HUES48 (cell line): ENCODE data around the gene CATSPER1.
A peak's percentile ranks its signal among the peaks of the same experiment; 100 is the strongest.

Experiments used
- H3K27ac ChIP-seq: one replicate; pipeline ENCODE4 v1.7.0; 2013; ENCODE audit warnings: low read depth, low read length, inconsistent platforms
- H3K27me3 ChIP-seq: 2 replicates; pipeline ENCODE4 v1.6.1; 2013; ENCODE audit warnings: mild to moderate bottlenecking, low read length; ENCODE audit not compliant: control insufficient read depth, insufficient read depth
- H3K36me3 ChIP-seq: 2 replicates; pipeline ENCODE4 v1.6.1; 2013; ENCODE audit warnings: low read length; ENCODE audit not compliant: control insufficient read depth, insufficient read depth
- H3K4me1 ChIP-seq: 2 replicates; pipeline ENCODE4 v1.6.1; 2013; ENCODE audit warnings: mild to moderate bottlenecking, low read length; ENCODE audit not compliant: control insufficient read depth, insufficient read depth
- H3K4me3 ChIP-seq: 2 replicates; pipeline ENCODE4 v1.5.1; 2013; ENCODE audit warnings: mild to moderate bottlenecking, low read depth, low read length
- H3K9ac ChIP-seq: 2 replicates; pipeline ENCODE4 v1.6.1; 2013; ENCODE audit warnings: mild to moderate bottlenecking, low read depth, low read length, moderate library complexity
- H3K9me3 ChIP-seq: 2 replicates; pipeline ENCODE4 v1.6.1; 2013; ENCODE audit warnings: low read length; ENCODE audit not compliant: control insufficient read depth, insufficient read depth

Gene CATSPER1

GRCh38 chr11:66067640-66068039 lies 41.4 kb upstream of the CATSPER1 start:
- H3K4me3 ChIP-seq: no peak overlapping the region
- H3K27ac ChIP-seq: no peak overlapping the region
- no peaks in the 10 kb centered on the region for H3K9me3 ChIP-seq
- H3K36me3 ChIP-seq: peaks cover 66% of the 10 kb centered on the region
- peaks cover 20% of the 10 kb centered on the region for H3K4me1 ChIP-seq
- no peak overlapping the region for H3K9ac ChIP-seq
- H3K27me3 ChIP-seq: no peaks in the 10 kb centered on the region

GRCh38 chr11:66066751-66067150 lies 40.5 kb upstream of the CATSPER1 start:
- Histone ChIP-seq H3K4me1 (peaks cover 20% of the 10 kb centered on the region), H3K9ac (no peak overlapping the region), H3K9me3 (no peaks in the 10 kb centered on the region), H3K36me3 (peaks cover 73% of the 10 kb centered on the region), H3K4me3 (no peak overlapping the region), H3K27me3 (no peaks in the 10 kb centered on the region), H3K27ac (no peak overlapping the region)

DNA sequence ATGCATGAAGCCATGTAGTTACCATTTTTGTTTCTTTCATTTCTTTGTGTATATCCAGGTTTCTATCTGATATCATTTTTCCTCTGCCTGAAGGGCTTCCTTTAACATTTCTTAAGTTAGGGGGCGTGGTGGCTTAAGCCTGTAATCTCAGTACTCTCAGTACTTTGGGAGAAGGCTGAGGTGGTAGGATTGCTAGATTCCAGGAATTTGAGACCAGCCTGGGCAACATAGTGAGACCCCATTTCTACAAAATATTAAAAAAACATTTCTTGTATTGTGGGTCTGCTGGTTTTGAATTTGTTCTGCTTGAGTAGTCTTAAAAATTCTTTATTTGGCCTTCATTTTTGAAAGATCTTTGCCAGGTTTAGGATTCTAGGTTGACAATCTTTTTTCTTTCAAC lies 38.3 kb upstream of the CATSPER1 start:
- H3K4me1 ChIP-seq: peaks cover 12% of the 10 kb centered on the region
- no peaks in the 10 kb centered on the region for H3K9me3 ChIP-seq
- H3K27ac ChIP-seq: no peak overlapping the region
- no peaks in the 10 kb centered on the region for H3K27me3 ChIP-seq
- H3K9ac ChIP-seq: no peak overlapping the region
- H3K36me3 ChIP-seq: peaks cover 95% of the 10 kb centered on the region
- H3K4me3 ChIP-seq: no peak overlapping the region

DNA sequence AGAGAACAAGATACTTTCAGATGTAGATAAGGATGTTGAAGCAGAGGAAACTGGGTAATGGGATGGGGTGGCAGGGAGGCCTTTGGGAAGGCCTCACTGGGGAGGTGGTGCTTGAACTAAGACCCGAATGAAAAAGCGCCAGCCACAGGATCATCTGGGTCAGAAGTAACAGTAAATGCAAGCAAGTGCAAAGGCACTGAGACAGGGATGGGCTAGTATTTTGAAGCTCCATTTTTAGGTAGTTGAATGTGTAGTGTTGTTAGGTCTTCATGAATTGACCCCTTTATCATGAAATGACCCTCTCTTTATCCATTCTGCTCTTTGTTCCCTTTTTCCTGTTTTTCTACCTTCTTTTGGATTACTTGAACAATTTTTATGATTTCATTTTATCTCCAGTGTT lies 37.6 kb upstream of the CATSPER1 start:
- H3K36me3 ChIP-seq: peaks cover 98% of the 10 kb centered on the region
- no peak overlapping the region for H3K9ac ChIP-seq
- no peak overlapping the region for H3K27ac ChIP-seq
- H3K27me3 ChIP-seq: no peaks in the 10 kb centered on the region
- peaks cover 5% of the 10 kb centered on the region; the same call in 1 of the 2 replicates for H3K4me1 ChIP-seq
- no peak overlapping the region for H3K4me3 ChIP-seq
- no peaks in the 10 kb centered on the region for H3K9me3 ChIP-seq

DNA sequence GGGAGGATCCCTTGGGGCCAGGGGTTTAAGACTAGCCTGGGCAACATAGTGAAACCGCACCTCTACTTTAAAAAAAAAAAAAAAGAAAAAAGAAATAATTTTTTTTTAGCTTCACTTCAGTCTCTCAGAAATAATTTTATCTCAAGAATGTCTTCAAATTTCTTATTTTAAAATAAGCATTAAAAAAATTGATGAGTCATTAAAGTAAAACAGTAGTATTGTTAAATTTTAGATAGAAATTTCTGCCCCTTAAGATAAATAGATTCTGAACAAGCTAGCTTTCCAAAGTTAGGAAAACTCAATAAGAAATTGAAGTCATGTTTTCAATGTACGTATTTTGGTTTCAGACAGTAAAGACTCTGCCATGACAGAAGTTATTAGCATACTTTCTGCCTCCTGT lies 36.1 kb upstream of the CATSPER1 start:
- Histone ChIP-seq H3K9ac (no peak overlapping the region), H3K4me1 (no peaks in the 10 kb centered on the region), H3K27ac (no peak overlapping the region), H3K4me3 (no peak overlapping the region), H3K27me3 (no peaks in the 10 kb centered on the region), H3K36me3 (peaks cover 98% of the 10 kb centered on the region), H3K9me3 (no peaks in the 10 kb centered on the region)

DNA sequence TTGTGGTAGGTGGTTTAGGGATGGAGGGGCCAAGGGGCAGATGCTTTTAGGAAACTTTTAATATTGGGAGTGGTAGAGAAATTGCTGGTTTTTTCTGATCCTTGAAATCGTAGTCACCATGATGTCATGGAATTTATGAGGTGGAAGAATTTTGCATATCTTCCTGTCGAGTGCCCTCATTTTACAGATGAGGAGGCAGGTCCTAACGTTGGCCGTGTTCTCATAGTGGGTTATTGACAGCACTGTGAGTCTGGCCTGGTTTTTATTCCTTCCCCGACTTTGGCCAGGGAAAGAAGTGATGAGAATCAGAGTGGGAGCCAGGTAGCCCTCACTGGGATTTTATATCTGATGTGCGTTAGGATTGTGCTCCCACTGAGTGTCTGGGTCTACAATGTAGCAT lies 35.0 kb upstream of the CATSPER1 start:
- Histone ChIP-seq H3K27me3 (no peaks in the 10 kb centered on the region), H3K9ac (no peak overlapping the region), H3K27ac (no peak overlapping the region)

GRCh38 chr11:66059966-66060680 lies 33.8 kb upstream of the CATSPER1 start:
- H3K27ac ChIP-seq: no peak overlapping the region
- no peak overlapping the region for H3K4me3 ChIP-seq
- no peaks in the 10 kb centered on the region for H3K4me1 ChIP-seq
- H3K9me3 ChIP-seq: no peaks in the 10 kb centered on the region
- H3K27me3 ChIP-seq: no peaks in the 10 kb centered on the region
- no peak overlapping the region for H3K9ac ChIP-seq
- peaks cover 98% of the 10 kb centered on the region for H3K36me3 ChIP-seq

More for the DNA sequence above, 35.0 kb upstream of the CATSPER1 start:
- no peak overlapping the region for H3K4me3 ChIP-seq
- H3K4me1 ChIP-seq: no peaks in the 10 kb centered on the region
- H3K36me3 ChIP-seq: peaks cover 98% of the 10 kb centered on the region
- H3K9me3 ChIP-seq: no peaks in the 10 kb centered on the region

DNA sequence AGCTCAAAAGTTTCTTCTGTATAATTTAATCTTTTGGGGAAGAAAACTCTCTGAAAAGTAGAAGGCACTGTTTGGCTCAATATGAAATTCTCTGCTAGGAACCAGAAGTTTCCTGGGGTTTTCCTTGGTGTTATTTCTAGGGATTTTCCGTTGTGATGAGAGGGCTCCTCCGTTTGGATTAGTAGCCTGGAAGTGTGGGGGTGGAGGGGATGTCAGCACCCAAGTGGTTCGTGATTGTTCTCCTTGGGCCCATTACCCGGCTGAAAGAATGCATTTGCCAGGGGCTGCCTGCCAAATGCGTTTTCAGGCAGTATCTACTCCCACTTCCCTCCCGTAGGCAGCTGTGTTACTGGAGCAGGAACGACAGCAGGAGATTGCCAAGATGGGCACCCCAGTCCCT lies 30.2 kb upstream of the CATSPER1 start:
- peaks cover 79% of the 10 kb centered on the region for H3K36me3 ChIP-seq
- no peaks in the 10 kb centered on the region for H3K27me3 ChIP-seq
- H3K4me1 ChIP-seq: peaks cover 5% of the 10 kb centered on the region; the same call in 1 of the 2 replicates
- H3K27ac ChIP-seq: no peak overlapping the region
- no peak overlapping the region for H3K4me3 ChIP-seq
- no peaks in the 10 kb centered on the region for H3K9me3 ChIP-seq
- H3K9ac ChIP-seq: no peak overlapping the region

DNA sequence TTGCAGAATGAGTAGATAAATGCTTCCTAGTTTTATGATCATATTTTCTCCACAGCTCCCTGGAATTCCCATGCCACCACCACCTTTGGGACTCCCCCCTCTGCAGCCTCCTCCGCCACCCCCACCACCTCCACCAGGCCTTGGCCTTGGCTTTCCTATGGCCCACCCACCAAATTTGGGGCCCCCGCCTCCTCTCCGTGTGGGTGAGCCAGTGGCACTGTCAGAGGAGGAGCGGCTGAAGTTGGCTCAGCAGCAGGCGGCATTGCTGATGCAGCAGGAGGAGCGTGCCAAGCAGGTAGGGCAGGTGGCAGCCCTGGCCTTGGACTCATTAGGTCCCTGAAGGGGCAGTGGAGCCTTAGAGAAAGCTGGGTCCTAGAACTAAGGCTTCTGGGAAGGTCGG lies 28.7 kb upstream of the CATSPER1 start:
- Histone ChIP-seq H3K27ac (no peak overlapping the region), H3K9ac (no peak overlapping the region), H3K4me3 (no peak overlapping the region), H3K4me1 (peaks cover 15% of the 10 kb centered on the region), H3K27me3 (no peaks in the 10 kb centered on the region), H3K36me3 (peaks cover 64% of the 10 kb centered on the region), H3K9me3 (no peaks in the 10 kb centered on the region)

DNA sequence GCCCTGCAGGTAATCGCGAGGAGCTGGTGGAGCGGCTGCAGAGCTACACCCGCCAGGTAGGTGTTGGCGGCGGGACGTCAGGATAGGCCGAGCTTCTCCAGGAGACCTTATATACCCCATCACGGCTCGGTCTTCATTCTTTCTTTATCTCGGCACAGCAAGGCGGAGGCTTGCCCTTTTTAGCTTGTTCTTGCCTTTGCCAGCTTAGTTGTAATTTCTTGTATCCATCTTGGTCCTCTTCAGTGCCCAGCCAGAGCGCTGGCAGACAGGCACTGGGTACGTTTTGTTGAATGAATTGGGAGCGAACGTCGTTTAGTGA lies 26.3 kb upstream of the CATSPER1 start:
- H3K4me1 ChIP-seq: peaks cover 19% of the 10 kb centered on the region
- no peaks in the 10 kb centered on the region for H3K27me3 ChIP-seq
- no peaks in the 10 kb centered on the region for H3K9me3 ChIP-seq
- H3K27ac ChIP-seq: peak overlapping the region; percentile 98
- H3K9ac ChIP-seq: peak overlapping the region; percentile 90
- peaks cover 42% of the 10 kb centered on the region for H3K36me3 ChIP-seq
- peak overlapping the region; percentile 99 for H3K4me3 ChIP-seq

GRCh38 chr11:66051766-66052663 lies 25.7 kb upstream of the CATSPER1 start, which contains the start of gene SF3B2:
SF3B2 (plus strand) TSS chr11:66052364; CDS start chr11:66052385, 21 bp downstream.
- Histone ChIP-seq H3K4me3 (peak within 1 kb of the TSS; percentile 99), H3K36me3 (peaks cover 37% of the 10 kb centered on the region), H3K9me3 (no peaks in the 10 kb centered on the region), H3K4me1 (peaks cover 19% of the 10 kb centered on the region), H3K27ac (peak within 1 kb of the TSS; percentile 98), H3K27me3 (no peaks in the 10 kb centered on the region), H3K9ac (peak within 1 kb of the TSS; percentile 90)
